SK-MEL-5 (cell line): Measurements from ENCODE around the gene PGLYRP3. TPM values are rescaled to one million over a fixed set of nuclear protein-coding genes. Genes with fewer than 3 reads are reported as not detected.
A peak's percentile ranks its signal among the peaks of the same experiment; 100 is the strongest.

Source experiments
- DNase-seq: peaks from one replicate; pipeline ENCODE4 v3.0.0-alpha.2; 2016; ENCODE audit warnings: low read depth, low spot score
- in situ Hi-C: cut with HindIII; loops from 2 replicates; pipeline ENCODE4 v1.10.0; 2016; ENCODE audit warnings: low sequenced_read_pairs, high pct_unique_total_duplicates, low pct_unique_long_range_greater_than_20kb
- polyA plus RNA-seq, 2 experiments: library from polyadenylated mRNA; depleted of rRNA; stranded (reverse); fragments of >200 nt; gene quantifications; 2 replicates each; pipeline ENCODE4 v1.2.3, GENCODE V29; 2015
- total RNA-seq: library from RNA; depleted of rRNA; stranded (reverse); fragments of >200 nt; shearing (Covaris generic); gene quantifications from 2 replicates; pipeline ENCODE4 v1.2.3, GENCODE V29; 2014; rRNA removed

Gene PGLYRP3, protein sequence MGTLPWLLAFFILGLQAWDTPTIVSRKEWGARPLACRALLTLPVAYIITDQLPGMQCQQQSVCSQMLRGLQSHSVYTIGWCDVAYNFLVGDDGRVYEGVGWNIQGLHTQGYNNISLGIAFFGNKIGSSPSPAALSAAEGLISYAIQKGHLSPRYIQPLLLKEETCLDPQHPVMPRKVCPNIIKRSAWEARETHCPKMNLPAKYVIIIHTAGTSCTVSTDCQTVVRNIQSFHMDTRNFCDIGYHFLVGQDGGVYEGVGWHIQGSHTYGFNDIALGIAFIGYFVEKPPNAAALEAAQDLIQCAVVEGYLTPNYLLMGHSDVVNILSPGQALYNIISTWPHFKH
- total RNA-seq: not detected in 2 replicates
- polyA plus RNA-seq (2015; cell fraction: cytosol; rRNA removed): not detected in 2 replicates
- polyA plus RNA-seq (2015; cell fraction: nucleus; rRNA removed): not detected in 2 replicates

DNA sequence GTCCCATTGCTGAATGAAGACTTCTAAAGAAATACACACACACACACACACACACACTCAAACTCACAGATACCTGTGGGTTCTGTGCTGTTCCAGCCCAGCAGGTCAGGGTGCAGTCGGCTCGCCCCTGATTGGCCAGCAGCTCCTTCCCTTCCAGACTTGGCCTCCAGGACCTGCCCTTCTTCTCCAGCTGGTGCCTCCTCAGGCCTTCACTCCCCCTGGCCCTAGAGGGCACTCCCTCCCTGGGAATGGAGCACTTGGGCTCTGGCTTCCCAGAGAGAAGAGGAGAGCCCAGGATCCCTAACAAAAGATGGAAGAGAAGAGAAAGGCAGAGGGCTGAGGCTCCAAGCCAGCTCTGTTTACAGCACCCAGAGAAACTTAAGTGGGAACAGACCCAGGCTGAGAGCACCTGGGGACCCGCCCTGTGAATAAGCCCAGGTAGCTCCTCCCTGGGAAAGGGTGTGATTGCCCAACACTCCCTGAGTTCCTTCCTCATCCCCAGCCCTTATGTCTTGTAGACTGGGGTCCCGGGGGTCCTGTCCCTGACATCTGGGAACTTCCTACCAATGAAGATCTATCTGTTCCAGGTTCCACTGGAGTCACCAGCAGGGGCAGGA lies at the start of gene PGLYRP3:
Gene PGLYRP3 (minus strand): TSS at position 383 of the 617 bp plus-strand sequence. CDS start 2,287 bp downstream, outside the sequence.
- in situ Hi-C loops: no loop called here
- DNase-seq: peak; percentile 23

DNA sequence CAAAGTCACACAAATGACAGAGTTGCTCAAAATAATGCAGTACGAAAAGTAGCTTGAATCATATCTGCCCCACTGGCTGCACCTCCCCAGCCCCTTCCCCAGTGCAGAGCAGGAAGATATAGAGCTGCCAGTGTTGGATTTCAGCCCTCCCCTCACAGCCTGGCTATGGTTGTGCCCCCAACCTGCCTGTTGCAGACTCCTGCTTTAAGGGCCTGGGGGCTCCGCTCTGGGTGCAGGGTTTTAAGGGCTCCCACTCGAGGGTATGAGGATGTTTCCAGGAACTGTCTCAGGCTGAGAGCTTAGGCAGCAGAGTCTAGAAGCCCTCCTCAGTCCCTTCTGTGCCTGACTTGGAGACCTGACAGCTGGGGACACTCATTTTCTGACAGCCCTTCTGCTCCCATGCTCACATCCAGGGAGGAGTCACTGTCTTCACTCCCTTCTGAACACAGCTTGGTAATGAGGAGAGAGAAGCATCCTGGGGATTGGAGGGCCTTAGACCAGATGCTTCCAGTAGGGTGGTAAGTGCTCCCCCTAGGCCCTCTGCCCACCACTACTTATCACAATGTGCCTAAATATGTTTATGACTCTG lies 49.5 kb upstream of the PGLYRP3 start:
- in situ Hi-C loops: loop anchor here (10.0 kb wide), 1 partner anchor 103 kb away; the partner anchor contains the start of gene S100A7
- no peak for DNase-seq

DNA sequence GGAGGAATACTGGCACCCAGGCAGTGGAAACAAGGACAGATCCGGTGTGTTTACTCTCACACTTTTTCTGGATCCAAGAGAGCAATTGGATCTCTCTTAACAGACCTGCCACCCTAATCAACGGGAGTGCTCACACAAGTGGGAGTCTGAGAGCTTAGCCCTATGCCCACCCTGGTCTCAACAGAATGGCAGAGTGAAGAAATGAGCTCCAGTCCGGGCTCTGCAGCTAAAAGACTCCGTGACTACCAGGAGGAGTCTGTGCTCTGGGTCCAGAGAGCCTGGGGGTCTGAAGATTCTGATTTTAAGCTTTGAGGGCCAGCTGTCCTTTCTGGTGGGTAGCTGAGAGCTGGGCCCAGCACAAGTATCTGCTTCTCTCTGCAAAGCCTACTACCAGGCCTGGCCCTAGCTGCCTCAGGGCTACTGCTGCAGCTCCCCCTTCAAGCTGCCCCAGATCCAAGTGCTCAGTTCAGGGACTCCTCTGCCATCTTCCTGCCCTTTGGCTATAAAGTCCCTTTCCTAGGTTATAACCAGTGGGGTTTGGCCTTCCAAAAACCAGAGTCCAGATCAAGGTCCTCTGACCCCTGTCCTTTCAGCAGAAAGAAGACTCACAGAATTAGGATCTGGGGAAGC lies 48.8 kb upstream of the PGLYRP3 start:
- in situ Hi-C loops: loop anchor here (10.0 kb wide), 1 partner anchor 103 kb away; the partner anchor contains the start of gene S100A7
- DNase-seq: no peak

DNA sequence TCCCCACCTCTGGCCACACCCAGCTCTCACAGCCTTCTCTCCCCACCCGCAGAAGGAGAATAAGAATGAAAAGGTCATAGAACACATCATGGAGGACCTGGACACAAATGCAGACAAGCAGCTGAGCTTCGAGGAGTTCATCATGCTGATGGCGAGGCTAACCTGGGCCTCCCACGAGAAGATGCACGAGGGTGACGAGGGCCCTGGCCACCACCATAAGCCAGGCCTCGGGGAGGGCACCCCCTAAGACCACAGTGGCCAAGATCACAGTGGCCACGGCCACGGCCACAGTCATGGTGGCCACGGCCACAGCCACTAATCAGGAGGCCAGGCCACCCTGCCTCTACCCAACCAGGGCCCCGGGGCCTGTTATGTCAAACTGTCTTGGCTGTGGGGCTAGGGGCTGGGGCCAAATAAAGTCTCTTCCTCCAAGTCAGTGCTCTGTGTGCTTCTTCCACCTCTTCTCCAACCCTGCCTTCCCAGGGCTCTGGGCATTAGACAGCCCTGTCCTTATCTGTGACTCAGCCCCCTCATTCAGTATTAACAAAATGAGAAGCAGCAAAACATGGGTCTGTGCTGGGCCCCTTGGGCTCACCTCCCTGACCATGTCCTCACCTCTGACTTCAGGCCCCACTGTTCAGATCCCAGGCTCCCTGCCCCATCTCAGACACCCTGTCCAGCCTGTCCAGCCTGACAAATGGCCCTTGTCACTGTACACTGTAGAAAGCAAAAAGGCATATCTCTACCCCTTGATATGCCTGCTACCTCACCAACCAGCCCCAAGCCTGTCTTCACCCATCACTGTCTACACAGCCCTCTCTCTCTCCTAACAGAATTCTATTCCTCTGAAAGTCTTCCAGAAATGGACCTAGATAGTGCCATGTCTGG lies 48.1 kb upstream of the PGLYRP3 start:
- in situ Hi-C loops: loop anchor here (10.0 kb wide), 1 partner anchor 104 kb away; the partner anchor contains the start of gene S100A7
- DNase-seq: no peak

DNA sequence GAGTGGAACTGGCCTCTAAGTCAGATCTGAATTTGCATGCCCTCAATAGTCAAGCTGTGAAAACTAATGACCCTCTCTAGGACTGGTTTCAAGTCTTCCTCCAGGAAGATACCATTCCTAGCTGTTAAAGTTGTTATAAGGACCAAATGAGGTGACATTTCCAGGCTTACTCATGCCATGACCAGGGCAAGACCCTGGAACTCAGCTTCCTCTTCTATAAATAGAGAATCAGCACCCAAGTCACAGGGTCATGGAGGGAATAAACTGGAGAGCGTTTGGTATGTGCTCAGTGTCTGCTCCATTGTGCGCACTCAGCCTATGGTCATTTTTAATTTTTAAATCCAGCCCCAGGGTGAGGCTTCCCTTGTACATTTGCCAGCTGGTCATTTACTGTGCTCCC lies 47.4 kb upstream of the PGLYRP3 start:
- no peak for DNase-seq
- in situ Hi-C loops: loop anchor here (10.0 kb wide), 1 partner anchor 105 kb away; the partner anchor contains the start of gene S100A7

DNA sequence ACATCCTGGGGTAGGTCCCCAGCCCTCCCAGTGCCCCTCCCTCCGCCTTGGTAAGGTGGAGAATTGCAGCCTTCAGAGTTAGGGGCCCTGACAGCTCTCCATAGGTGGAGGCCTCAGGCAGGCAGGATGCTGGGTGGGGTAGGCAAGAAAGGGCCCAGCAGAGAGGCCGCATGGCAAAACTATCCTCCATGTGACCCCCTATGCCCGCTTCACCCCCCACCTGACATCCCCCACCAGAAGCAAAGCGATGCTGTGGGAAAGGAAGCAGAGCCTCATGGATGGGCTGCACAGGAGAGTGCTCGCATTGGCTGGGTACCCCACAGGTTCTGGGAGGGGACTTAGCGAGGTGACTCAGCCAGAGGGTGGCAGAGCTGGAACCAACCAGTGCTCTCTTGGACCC lies 46.5 kb upstream of the PGLYRP3 start:
- in situ Hi-C loops: no loop called here
- DNase-seq: no peak

DNA sequence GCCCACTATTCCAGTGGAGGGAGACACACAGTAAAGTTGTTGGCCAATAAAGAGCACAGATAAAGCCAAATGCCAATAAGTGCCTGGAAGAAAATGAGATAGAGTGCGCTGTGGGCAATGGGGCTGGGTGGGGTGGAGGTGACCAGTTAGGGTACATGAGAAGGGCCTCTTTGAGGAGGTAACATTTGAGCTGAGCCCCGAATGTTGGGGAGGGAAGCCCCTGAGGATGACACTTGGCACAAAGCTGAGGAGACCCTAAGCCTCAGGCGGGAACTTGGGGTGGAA lies 45.9 kb upstream of the PGLYRP3 start:
- in situ Hi-C loops: no loop called here
- DNase-seq: no peak

DNA sequence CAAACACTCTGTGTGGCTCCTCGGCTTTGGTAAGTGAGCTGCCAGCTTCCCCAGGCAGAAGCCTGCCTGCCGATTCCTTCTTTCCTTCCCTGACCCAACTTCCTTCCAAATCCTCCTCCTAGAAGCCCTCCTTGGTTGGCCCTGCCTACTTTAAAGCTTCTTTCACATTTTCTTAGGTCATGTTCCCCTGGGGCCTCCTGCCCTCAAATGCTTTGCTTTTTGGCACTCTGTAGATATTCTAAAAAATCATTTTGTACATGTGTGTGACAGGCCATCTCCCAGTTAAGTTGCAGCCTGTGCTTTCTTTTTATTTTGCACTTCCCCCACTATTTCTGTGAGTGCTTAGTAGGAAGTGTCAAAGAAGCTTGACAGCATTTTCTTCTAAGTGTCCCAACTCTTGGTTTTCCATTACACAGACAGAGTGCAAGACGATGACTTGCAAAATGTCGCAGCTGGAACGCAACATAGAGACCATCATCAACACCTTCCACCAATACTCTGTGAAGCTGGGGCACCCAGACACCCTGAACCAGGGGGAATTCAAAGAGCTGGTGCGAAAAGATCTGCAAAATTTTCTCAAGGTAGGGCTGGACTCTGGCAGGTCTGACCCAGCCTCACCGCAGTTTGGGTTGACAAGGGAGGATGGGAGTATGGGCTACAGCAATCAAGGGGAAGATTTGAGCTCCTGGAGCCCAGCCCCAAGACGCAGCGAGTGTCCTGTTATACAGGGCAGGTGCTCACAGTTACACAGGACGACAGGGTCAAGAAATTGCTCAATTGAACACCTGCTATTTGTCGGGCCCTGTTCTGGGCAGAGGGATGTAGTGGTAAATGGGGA lies 45.3 kb upstream of the PGLYRP3 start, which contains the start of gene S100A9:
Gene S100A9 (plus strand): TSS at position 2 of the 838 bp plus-strand sequence. CDS start 430 bp downstream, at position 432.
- in situ Hi-C loops: no loop called here
- DNase-seq: no peak

DNA sequence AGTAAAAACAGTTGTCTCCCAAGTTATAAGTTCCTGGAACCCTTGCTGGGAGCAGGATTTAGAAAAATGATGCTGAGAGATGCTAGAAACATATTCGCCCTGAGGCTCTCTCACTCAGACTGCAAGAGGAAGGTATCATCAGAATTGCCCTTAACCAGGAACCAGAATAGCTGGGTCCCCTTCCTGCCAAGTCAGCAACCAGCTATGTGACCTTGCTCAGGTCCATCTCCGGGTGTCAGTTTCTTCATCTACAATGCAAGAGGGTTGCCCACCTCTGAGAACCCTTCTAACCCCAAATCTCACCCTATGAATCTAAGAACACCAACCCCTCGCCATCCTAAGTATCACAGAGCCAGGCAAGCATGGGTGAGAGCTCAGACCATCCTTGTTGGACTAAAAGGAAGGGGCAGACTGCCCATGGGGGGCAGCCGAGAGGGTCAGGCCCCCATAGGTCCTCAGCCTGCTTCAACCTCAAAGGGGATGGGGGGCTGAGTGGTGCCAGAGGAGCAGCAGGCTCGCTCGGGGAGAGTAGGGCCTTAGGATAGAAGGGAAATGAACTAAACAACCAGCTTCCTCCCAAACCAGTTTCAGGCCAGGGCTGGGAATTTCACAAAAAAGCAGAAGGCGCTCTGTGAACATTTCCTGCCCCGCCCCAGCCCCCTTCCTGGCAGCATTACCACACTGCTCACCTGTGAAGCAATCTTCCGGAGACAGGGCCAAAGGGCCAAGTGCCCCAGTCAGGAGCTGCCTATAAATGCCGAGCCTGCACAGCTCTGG lies 44.5 kb upstream of the PGLYRP3 start:
- no peak for DNase-seq
- in situ Hi-C loops: no loop called here

DNA sequence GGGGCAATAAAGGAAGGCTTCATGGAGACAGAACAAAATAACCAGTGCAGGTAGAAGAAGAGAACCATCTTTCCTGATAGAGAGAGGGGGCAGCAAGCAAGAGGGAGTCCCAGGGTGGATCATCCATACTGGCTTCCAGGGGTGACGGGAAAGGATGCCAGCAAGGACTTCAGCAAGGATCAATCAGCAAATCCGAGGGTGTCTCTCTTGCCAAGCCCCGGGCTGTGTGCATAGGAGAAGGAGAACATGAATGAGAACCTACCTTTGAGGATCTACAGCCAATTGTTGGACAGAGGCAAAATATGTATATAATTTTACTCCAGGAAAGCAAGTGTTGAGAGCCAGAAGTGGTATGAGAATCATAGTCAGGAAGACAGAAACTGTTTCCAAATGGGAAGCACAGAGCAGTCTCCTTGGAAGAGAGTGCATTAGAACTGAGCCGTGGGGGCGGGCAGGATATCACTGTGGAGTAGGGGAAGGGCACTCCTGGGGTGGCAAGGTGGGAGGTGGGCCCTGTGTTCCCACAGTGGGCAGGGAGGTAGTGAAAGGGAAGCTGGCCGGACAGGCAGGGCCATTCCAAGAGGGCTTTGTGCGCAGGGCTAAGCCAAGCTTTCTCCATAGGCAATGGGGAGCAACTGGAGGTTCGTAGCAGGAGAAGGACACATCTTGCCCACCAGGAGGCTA lies 43.8 kb upstream of the PGLYRP3 start:
- in situ Hi-C loops: no loop called here
- no peak for DNase-seq

DNA sequence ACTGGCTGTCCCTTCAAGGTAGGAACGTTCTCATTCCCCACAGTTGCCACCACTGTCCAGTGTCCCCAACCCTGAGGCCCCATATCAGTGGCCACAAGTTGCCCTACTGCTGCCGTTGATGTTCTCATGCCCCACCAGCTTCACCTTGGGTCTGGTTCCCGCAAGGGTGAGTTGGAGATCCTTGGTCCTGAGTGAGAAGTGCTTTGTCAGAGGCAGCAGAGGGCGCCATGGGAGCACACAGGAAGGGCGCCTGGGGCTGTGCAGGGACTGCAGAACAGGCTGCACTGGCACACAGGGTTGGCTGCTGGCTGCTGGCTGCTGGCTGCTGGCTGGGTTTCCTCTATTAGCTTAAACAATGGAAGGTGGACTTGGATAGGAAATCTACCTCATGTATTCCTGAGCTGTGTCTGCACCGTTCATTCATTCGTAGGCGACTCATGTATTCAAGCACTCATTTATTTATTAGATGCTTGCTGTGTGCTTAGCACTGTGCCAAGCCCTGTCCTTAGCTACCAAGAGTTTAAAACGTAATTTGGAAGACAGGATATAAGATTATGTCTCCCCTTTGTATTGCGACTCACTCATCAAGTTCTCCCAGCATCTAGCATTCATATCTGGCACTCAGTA lies 42.8 kb upstream of the PGLYRP3 start:
- in situ Hi-C loops: no loop called here
- DNase-seq: peak; percentile 80

DNA sequence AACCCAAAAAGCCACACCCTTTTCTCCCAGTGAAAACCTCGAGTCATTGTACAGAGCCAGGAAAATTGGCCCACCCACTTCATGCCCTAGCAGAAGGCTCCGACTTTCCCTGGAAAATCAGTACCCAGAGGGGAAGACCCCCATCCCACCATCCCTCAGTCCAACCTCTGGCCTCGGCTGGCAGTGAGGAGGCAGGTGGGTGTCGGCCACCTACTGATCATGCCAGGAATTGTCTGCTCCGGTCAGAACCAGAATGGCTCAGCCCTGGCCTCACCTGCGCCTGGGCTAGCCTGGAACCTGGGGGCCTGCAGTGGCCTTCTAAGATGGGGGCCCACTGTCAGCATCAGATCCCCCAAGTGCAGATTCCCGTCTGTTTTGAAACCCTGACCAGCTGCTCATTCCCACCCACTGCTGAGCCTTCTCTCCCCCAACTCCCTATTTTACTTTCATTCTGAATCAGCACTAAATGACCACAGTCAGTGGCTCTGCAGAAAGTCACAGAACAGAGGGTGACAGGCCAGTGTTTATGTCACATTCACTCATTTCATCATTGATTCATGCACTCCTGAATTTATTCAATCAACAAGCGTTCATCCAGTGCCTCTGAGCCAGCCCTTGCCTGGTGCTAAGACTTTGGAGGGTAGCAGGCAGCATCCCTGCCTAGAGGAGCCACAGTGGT lies 41.9 kb upstream of the PGLYRP3 start:
- in situ Hi-C loops: no loop called here
- no peak for DNase-seq

DNA sequence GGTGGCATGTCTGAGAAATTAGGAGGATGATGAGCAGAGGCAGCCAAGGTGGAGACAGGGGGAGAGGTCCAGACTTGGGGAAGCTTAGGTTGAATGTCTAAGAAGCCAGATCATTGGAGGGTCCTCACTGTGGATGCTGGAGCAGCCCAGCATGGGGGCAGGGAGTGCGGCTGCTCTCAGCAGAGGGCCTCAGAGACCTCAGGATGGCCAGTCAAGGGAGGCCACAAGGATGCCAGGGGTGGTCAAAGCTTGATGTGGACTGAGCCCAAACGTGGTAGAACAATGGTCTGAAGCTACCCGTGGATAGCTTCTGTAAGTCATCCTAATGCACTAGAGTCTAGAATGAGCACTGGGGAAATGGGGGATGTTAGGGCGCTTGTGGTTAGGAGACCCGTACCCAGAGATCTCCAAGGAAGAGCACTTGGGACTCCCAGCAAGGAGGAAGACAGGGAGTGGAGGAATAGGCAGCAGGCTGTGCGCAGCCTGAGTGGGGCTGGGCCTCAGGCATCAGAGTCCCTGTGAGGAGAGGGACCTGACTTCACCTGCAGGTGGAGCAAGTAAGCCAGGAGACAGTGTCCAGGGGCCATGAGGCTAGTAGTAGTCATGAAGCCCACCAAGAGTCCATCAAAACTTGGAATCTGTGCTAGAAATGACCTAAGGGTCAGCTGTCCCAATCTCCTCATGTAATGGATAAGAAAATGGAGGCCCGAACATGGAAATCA lies 40.6 kb upstream of the PGLYRP3 start:
- in situ Hi-C loops: no loop called here
- peak; percentile 44 for DNase-seq

DNA sequence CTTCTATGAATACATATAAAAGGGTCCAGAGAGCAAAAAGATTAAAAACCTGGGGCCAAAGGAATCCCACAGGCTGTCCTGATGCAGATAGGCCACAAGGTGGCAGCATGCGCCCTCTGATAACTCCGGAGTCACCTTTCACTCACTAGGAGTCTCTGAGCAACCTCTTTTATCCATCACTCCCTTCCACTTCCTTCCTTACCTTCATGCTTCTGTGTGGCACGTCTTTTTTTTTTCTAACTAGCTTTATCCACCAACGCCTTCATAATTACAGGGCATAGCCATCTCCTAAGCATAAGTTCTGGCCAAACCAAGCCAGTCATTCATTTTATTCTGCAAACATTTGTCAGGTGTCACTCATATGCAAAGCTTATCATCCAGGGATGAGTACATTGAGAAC lies 39.8 kb upstream of the PGLYRP3 start:
- DNase-seq: peak; percentile 81
- in situ Hi-C loops: no loop called here
